Mononuclear cell (primary cell): ENCODE measurements around the gene TRAPPC2L. TPM values are rescaled to one million over a fixed set of nuclear protein-coding genes. Genes with fewer than 3 reads are reported as not detected.

Source experiments
- H3K27me3 ChIP-seq: 2 replicates; pipeline ENCODE4 v1.6.0; 2011; ENCODE audit warnings: low read length, control low read depth; ENCODE audit not compliant: insufficient read depth
- H3K4me1 ChIP-seq: 2 replicates; pipeline ENCODE4 v1.5.1; 2011; ENCODE audit warnings: mild to moderate bottlenecking, low read length, control low read depth; ENCODE audit not compliant: insufficient read depth
- H3K4me3 ChIP-seq: 2 replicates; pipeline ENCODE4 v1.5.1; 2011; ENCODE audit warnings: mild to moderate bottlenecking, low read length, moderate library complexity
- H3K9me3 ChIP-seq: 2 replicates; pipeline ENCODE4 v1.5.1; 2011; ENCODE audit warnings: low read depth, mild to moderate bottlenecking, control low read depth, low read length
- total RNA-seq: library from RNA; depleted of rRNA; stranded (reverse); fragments of >200 nt; gene quantifications from one replicate; pipeline ENCODE4 v1.2.3, GENCODE V29; 2012

Gene TRAPPC2L
- total RNA-seq, 1 donor: 24.0 TPM

- Histone ChIP-seq H3K4me1 (peaks cover 17% of the 10 kb centered on the region), H3K27me3 (no peaks in the 10 kb centered on the region), H3K4me3 (no peak overlapping the region), H3K9me3 (no peaks in the 10 kb centered on the region)
Measured at GRCh38 chr16:88841521-88842307, 15.2 kb upstream of the TRAPPC2L start.

DNA sequence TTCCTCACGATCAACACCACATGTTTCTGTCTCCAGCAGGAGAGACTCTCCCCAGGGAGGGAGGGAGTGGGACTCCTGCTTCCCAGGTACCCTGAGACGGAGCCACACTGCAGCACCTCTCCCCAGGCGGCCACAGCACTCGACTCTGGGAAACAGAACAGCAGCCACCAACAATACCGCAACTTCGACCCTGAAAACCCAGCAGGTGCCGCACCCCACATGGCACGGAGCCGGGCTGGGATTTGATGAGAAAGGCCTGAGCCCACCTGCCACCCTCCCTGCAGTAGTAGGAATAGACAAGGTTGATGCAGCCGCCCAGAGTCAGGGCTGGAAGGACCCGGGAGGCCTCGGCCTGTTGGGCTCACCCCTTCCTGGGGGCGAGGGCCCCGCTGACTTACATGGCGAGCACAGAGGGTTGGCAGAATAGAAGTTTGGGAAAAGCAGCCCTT lies 14.6 kb upstream of the TRAPPC2L start:
- Histone ChIP-seq H3K4me3 (no peak overlapping the region), H3K27me3 (no peaks in the 10 kb centered on the region), H3K4me1 (peaks cover 17% of the 10 kb centered on the region), H3K9me3 (no peaks in the 10 kb centered on the region)

GRCh38 chr16:88842806-88843205 lies 14.1 kb upstream of the TRAPPC2L start:
- Histone ChIP-seq H3K27me3 (no peaks in the 10 kb centered on the region), H3K9me3 (no peaks in the 10 kb centered on the region), H3K4me1 (peaks cover 17% of the 10 kb centered on the region), H3K4me3 (no peak overlapping the region)

GRCh38 chr16:88843256-88843655 lies 13.7 kb upstream of the TRAPPC2L start:
- no peaks in the 10 kb centered on the region for H3K9me3 ChIP-seq
- H3K4me3 ChIP-seq: no peak overlapping the region
- no peaks in the 10 kb centered on the region for H3K27me3 ChIP-seq
- peaks cover 17% of the 10 kb centered on the region for H3K4me1 ChIP-seq

DNA sequence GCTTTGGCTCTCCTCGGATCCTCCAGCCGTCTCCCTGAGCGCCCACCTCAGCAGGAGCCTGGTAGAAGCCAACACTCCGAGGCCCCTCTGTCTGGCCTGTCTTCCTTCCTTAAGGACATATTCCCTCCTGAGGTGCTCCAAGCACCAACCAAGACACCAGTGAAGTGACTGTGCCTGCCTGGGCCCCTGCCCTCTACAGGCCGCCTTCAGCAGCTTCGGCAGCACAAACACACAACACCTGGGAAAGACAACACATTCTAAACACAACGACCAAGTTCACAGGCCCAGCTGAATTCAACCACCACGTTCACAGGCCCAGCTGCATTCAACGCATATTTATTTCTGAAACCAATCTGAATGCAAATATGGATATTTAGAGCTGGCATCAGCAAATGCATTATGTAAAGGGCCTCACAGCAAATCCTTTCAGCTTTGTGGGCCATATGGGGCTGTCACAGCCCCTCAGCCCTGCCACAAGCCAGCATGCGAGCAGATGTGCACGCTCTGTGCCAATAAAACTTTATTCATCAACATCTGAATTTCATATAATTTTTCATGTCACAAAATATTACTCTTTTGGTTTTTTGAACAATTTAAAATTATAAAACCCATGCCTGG lies 12.4 kb upstream of the TRAPPC2L start:
- Histone ChIP-seq H3K27me3 (no peaks in the 10 kb centered on the region), H3K4me1 (peaks cover 16% of the 10 kb centered on the region), H3K9me3 (no peaks in the 10 kb centered on the region), H3K4me3 (no peak overlapping the region)

- Histone ChIP-seq H3K9me3 (no peaks in the 10 kb centered on the region), H3K4me1 (peaks cover 4% of the 10 kb centered on the region), H3K4me3 (no peak overlapping the region), H3K27me3 (no peaks in the 10 kb centered on the region)
Measured at GRCh38 chr16:88846088-88846487, 10.8 kb upstream of the TRAPPC2L start.

GRCh38 chr16:88847654-88848053 lies 9.3 kb upstream of the TRAPPC2L start:
- H3K4me3 ChIP-seq: no peak overlapping the region
- H3K4me1 ChIP-seq: no peaks in the 10 kb centered on the region
- no peaks in the 10 kb centered on the region for H3K27me3 ChIP-seq
- no peaks in the 10 kb centered on the region for H3K9me3 ChIP-seq

DNA sequence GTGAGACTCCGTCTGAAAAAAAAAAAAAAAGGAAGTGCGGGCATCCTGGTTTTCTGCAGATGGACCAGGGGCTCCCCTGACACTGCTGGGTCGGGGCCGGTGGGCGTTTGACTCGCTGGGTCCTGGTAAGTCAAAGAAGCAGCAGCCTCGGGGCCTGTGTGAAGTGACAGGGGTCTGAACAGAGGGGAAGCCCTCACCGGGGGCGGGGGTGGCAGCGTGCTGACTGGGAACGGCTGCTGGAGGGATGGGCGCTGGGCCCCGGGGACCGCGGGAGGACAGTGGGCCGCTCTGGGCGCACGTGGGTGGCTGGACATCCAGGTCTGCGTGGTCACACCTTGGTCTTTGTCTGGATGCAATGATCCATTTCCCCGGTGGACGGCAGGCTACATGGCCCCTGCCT lies 8.4 kb upstream of the TRAPPC2L start:
- no peak overlapping the region for H3K4me3 ChIP-seq
- peaks cover 9% of the 10 kb centered on the region for H3K4me1 ChIP-seq
- H3K9me3 ChIP-seq: no peaks in the 10 kb centered on the region
- H3K27me3 ChIP-seq: no peaks in the 10 kb centered on the region

GRCh38 chr16:88850531-88851199 lies 6.3 kb upstream of the TRAPPC2L start:
- no peak overlapping the region for H3K4me3 ChIP-seq
- no peaks in the 10 kb centered on the region for H3K9me3 ChIP-seq
- peaks cover 30% of the 10 kb centered on the region for H3K4me1 ChIP-seq
- H3K27me3 ChIP-seq: no peaks in the 10 kb centered on the region

DNA sequence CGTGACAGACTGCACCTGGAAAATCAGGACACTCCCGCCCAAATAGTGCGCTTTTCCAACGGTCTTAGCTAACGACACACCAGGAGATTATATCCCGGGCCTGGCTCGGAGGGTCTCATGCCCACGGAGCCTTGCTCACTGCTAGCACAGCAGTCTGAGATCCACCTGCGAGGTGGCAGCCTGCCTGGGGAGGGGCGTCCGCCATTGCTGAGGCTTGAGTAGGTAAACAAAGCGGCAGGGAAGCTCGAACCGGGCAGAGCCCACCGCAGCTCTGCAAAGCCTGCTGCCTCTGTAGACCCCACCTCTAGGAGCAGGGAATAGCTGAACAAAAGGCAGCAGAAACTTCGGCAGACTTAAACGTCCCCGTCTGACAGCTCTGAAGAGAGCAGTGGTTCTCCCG lies 5.3 kb upstream of the TRAPPC2L start:
- no peak overlapping the region for H3K4me3 ChIP-seq
- no peaks in the 10 kb centered on the region for H3K27me3 ChIP-seq
- peaks cover 36% of the 10 kb centered on the region for H3K4me1 ChIP-seq
- H3K9me3 ChIP-seq: no peaks in the 10 kb centered on the region

DNA sequence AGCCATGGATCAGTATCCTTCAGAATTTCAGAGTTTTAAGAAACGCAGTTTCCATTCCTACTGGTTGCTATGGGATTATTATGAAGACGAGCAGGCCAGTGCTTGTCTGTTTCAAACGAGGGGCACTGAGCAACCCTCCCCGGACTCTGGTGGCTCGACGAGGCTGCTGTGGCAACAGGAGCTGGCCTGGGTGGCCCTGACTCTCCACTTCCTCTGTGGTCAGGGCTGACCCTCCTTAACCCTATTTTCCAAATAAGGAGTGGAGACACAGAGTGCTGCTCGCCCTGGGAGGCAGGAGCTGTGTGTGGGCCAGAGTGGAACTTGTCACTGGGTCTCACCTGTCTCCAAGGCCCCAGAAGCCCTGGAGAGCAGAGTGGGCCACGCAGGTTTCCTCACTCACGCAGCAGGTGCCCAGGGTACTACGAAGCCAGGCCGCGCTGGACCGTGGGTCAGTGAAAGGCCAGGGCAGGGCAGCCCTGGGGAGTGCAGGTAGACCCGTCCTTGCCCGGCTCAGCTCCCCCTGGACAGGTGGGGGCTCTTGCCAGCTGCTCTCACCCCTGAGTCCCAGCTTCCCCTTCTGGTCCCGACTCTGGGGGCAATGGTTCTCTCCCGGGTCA lies 3.5 kb upstream of the TRAPPC2L start:
- peaks cover 47% of the 10 kb centered on the region for H3K4me1 ChIP-seq

DNA sequence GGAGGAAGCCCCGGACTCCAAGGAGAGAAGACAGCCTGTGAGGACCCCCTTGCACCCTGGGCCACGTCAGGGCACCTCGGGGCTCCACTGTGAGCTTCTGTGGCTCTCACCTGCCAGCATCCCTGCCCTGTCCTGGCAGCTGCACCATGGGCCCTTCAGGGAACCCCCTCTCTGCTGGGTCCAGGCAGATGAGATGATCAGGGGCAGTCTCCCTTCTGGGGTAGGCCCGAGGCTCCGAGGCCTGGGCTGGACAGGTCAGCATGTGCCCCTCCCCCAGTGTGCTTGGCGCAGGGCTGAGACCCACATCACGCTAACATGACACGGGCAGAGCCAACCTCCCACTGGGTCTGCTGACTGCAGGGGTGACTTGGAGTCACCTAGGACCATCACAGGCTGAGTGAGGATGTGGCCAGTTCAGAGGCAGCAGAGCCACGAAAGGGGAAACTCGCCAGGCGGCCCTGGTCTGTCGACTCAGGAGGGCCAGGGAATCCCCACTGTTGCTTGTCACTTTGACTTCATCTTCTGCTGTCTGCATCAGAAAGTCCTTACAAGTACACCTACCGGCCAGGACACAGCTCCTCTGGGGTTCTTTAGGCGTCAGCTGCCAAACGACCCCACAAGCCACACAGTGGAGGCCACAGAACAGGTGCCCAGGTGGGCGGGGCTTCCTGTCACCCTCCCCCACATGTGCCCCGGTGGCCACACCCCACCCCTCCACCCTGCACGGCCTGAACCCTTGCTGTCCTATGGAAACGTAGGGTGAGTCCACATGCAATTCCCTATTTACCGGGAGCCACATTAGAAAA lies 2.4 kb upstream of the TRAPPC2L start:
- H3K27me3 ChIP-seq: no peaks in the 10 kb centered on the region
- no peak overlapping the region for H3K4me3 ChIP-seq
- no peaks in the 10 kb centered on the region for H3K9me3 ChIP-seq
- H3K4me1 ChIP-seq: peaks cover 47% of the 10 kb centered on the region

More for the DNA sequence above, 3.5 kb upstream of the TRAPPC2L start:
- Histone ChIP-seq H3K27me3 (no peaks in the 10 kb centered on the region), H3K9me3 (no peaks in the 10 kb centered on the region), H3K4me3 (no peak overlapping the region)

- Histone ChIP-seq H3K27me3 (no peaks in the 10 kb centered on the region), H3K4me3 (no peak overlapping the region), H3K4me1 (peaks cover 47% of the 10 kb centered on the region), H3K9me3 (no peaks in the 10 kb centered on the region)
Measured at GRCh38 chr16:88855176-88855575, 1.8 kb upstream of the TRAPPC2L start.

DNA sequence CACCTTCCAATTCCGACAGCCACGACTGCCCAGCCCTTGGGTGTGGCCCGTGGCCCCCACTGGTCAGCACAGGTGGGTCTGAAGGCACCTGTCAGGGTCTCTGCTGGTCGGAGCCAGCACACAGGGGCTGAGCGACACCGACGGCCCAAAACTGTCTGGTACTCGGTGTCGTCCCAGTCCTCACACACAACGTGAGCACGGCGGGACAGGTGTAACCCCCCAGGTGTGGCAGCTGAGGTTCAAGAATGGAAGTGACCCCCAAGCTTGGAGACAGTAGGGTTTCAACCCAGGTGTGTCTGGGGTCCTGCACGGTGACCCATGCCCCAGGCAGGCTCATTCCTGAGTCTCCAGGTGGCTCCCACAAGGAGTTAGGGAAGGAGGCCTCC lies 1.2 kb upstream of the TRAPPC2L start:
- Histone ChIP-seq H3K4me3 (no peak overlapping the region), H3K4me1 (peaks cover 47% of the 10 kb centered on the region), H3K9me3 (no peaks in the 10 kb centered on the region), H3K27me3 (no peaks in the 10 kb centered on the region)
